Gastroesophageal sphincter (tissue), 3 donors: ENCODE data around the gene CD248.

Experiments used
- POLR2AphosphoS5 ChIP-seq: sonication (generic); formaldehyde crosslinking; IDR thresholded peaks from one replicate; pipeline ENCODE4 v1.6.1; 2017; ENCODE audit warnings: antibody characterized with exemption
- TF ChIP-seq, protein P1 (sequence below), 4 experiments: fragments of 200-600 bp in 2 of 4; fragments of 450-650 bp in 2 of 4; sonication (generic) in 1 of 4; IDR thresholded peaks; one replicate each; pipeline ENCODE4 v1.5.1; 2017 to 2019; ENCODE audit warnings: antibody characterized with exemption in 4 of 4, mild to moderate bottlenecking in 2 of 4, moderate library complexity in 2 of 4

DNA sequence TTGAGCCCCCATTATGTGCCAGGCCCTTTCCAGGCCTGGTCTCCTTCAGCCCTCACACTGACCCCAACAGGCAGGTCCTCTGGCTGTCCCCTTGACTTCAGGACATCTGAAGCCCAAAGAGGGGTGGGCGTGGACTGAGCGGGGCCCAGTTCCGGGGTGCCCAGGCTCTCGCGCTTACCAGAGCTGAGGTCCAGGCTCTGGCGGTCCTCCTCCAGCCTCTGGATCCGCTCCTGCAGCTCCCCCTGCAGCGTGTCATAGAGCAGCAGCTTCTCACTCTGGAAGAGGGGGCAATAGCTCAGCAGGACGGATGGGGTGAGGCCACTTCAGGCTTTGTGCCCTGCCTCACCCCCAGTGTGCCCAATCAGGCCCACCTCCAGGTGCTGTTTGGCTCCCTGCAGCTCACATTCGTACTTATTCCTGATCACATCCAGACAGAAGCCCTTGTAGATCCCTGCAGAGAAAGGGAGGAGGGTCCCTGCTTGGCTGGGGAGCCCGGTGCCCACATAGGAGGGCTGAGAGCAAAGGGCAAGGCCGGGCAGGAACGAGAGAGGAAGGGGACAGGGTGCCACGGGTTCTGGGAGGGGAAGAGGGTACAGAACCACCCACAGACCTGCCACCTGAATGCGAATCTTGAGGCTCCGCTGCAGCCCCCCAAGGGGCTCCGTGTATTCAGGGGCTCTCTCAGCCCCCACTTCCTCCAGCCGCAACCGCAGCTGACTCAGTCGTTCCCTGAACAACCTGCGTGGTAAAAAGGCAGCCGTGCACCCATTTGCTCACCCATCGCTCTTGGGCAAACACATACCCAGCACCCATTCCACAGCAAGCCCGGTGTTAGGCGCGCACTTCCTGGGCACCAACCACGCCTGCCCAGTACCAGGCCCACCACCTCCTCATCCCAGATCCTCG is 24.0 kb upstream of the CD248 start:
- no peak for TF ChIP-seq POLR2AphosphoS5
- TF ChIP-seq, protein P1, sequence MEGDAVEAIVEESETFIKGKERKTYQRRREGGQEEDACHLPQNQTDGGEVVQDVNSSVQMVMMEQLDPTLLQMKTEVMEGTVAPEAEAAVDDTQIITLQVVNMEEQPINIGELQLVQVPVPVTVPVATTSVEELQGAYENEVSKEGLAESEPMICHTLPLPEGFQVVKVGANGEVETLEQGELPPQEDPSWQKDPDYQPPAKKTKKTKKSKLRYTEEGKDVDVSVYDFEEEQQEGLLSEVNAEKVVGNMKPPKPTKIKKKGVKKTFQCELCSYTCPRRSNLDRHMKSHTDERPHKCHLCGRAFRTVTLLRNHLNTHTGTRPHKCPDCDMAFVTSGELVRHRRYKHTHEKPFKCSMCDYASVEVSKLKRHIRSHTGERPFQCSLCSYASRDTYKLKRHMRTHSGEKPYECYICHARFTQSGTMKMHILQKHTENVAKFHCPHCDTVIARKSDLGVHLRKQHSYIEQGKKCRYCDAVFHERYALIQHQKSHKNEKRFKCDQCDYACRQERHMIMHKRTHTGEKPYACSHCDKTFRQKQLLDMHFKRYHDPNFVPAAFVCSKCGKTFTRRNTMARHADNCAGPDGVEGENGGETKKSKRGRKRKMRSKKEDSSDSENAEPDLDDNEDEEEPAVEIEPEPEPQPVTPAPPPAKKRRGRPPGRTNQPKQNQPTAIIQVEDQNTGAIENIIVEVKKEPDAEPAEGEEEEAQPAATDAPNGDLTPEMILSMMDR (IDR thresholded peaks at IDR 0.05): no peak
